GM23248 (cell line): ENCODE measurements around the gene MOB2.

Experiments used
- EZH2 ChIP-seq: fragments of 200-600 bp; sonication (generic); IDR thresholded peaks from 2 replicates; pipeline ENCODE4 v1.6.1; 2018; ENCODE audit warnings: antibody characterized with exemption, mild to moderate bottlenecking; ENCODE audit not compliant: insufficient read depth, poor library complexity, severe bottlenecking
- EZH2phosphoT487 ChIP-seq: fragments of 200-600 bp; sonication (generic); IDR thresholded peaks from 2 replicates; pipeline ENCODE4 v1.6.1; 2018; ENCODE audit warnings: antibody characterized with exemption, moderate library complexity, mild to moderate bottlenecking, low read depth; ENCODE audit not compliant: insufficient read depth

DNA sequence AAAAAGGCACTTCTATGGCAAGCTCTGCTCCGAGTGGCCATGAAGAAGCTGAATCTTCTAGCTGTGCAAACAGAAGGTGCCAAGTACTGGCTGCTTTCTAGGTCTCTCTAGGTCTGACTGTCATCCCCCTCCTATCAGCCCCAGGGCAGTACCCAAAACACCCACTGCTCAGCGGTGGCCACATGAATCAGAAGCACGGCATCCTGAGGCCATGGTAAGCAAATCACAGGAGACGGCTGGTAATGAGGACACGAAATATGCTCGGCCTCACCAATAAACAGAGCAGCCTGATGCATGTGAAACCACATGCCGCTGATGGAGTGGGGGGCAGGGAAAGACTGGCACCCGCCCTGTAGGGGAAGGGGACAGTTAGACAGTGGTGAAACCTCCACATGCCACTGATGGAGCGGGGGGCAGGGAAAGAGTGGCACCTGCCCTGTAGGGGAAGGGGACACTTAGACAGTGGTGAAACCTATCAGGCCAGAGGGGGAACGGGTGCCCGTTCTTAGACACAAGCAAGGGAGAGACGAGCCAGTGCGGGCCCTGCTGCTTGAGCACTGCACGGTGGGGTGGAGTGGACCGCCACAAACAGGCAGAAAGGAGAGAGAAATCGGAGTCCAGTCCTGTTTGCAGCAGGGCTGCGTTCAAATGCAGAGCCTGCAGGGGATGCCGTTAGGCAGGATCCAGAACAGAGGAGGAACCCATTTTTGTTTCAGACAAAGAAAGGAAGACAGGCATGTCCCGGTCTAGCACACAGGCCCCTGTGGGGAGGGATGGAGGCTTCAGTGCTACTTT is 29.9 kb upstream of the MOB2 start:
- no peak for TF ChIP-seq EZH2phosphoT487
- TF ChIP-seq EZH2, result no peak
